Left renal pelvis (tissue), 4 donors: ENCODE data around the gene STK24. TPM values are rescaled to one million over a fixed set of nuclear protein-coding genes. Genes with fewer than 3 reads are reported as not detected.

Source experiments
- DNase-seq, 4 donors: peaks; one replicate each; pipeline ENCODE4 v3.0.0-alpha.2; 2013; ENCODE audit warnings: low read depth in 4 of 4, low spot score in 3 of 4
- polyA plus RNA-seq, 4 donors: library from polyadenylated mRNA; unstranded; fragments of 120-200 nt; gene quantifications; one replicate each; pipeline ENCODE4 v1.2.1, GENCODE V29; 2013; ENCODE audit not compliant: insufficient read length in 4 of 4

STK24 gene
- polyA plus RNA-seq, 4 donors: 58.0 to 134 (median 123) TPM

DNA sequence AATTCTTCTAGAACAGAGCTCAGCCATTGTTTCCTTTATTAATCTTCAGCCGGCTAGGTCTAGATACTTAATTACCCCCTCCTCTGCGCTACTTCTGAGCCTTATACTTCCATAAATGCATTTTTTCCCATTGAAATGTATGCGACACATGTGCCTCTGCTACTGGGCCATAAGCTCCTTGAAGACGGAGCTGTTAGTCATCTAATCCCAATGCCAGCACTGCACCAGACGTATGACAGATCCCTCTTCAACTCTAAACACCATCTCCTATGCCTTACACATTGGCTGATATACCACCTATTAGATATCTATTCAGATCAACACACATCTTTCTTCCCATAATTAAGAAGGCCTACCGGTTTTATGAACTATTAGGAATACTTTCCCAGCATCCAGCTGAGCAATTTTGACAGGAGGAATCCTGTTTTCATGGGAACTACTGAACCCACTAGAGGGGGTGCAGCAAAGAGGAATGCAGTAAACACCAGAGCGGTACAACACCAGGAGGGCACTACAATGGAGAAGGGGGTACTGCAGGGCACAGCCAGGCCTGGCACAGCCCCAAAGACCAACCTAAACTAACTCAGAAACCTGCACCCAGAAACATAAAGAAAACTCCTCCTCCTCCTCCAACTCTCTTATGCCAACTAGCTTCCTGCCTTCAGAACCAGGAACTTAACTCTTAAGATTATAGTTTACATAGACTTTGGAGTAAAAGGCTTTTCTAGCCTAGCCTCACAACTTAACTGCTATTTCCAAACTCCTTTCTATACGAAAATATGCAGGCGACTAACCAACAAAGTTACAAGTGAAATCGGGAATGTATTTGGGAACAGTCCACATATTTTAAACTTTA lies 18.7 kb downstream of the STK24 start:
- no peak for DNase-seq

DNA sequence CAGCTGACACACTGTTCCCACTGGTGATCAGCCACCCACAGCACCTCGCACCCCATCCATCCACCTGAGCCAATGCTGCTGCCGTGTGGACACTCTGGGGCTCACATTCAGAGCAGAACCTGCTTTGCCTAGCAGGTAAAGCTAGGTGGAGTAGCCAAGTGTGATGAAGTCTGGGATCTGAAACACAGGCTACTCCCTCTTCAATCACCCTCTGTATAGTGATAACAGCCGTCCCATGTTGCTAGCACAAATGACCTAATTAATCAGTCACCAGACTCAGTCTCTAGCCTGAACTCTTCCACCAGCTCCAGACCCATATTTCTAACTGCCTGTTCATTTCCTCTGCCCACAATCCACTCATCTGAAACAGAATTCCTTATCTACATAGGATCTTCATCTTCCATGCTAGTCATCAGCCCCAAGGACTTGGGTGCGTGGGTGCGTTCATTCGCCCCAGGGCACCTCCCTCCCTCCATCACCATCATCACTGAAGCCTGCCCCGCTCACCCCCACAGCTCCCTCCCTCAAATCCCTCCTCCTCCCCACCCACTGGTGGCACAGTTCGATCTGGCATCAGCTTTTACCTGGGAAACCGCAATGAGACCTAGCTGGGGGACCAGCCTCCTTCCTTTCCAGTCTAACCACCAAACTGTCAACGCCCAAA lies 19.8 kb downstream of the STK24 start:
- DNase-seq: no peak

DNA sequence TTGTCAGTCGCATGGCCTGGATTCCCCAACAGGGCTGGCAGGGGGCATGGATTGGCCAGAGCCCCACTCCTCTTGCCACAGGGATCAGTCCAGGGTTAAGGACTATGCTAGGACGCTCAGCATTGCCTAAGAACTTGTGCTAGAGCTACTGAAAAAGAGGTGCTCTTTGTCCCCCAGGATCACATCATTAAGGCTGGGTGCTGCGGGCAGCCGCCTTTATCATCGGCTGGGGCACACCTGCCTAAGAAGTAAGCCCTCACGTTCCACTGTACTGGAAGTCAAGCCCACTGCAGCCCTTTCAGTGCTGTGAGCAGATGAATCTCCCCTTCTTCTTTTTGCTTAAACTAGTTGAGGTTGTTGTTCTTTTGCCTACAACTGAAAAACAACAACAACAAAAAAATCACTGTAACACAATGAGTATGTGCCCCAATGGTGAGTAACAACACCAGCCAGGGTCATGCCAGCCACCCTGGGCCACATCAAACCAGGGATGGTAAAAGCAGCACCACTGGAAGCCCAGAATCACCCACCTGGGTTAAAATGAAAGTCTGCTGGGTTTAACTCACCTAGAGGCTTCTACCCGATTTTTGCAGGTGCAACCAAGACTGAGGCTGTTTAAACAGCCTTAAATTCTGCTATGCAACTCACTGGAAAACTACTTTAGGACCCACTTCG lies 20.6 kb downstream of the STK24 start:
- no peak for DNase-seq

DNA sequence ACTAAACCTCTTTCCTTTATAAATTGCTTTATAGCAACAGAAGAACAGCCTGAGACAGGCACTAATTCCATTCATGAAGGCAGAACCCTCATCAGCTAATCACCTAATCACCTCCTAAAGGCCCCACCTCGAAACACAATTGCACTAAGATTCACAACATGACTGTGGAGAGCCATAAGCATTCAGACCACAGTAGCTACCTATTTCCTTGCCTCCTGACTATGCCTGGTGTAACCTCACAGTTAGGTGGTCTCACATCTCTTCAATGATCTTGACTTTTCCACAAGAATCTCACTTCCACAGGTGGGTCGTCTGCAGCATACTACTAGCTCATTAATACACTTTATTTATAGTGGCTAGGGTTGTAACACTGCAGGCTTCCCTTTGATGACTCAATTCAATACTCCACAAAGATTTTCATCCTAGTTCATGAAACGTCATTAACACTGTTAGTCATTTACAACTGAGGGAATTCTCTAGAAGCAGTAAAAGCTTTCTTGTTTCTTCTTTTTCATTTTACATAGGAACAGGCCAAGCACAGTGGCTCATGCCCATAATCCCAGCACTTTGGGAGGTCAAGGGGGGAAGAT lies 27.1 kb downstream of the STK24 start:
- DNase-seq: no peak

DNA sequence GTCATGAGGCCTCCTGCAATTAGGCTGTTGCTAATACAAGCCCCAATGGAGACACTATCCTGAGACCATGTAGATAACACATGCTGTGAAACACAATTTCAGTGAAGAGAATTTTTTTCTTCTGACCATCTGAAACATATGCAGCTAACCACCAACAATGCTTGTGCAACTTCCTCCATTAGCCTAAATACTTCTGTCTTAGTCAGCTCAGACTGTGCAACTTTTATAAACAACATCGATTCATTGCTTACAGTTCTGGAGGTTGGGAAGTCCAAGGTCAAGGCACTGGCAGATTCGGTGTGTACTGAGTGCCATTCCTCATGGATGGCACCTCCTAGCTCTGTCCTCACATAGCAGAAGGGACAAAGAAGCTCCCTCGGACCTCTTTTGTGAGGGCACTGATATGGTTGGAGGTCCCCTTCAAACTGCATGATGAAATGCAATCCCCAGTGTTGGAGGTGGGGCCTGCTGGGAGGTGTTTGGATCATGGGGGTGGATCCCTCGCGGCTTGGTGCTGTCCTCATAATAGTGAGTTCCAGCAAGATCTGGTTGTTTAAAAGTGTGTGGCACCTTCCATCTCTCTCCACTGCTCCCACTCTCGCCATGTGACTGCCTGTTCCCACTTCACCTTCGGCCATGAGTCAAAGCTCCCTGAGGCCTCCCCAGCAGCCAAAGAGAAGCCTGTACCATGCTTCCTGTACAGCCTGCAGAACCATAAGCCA lies 27.7 kb downstream of the STK24 start:
- DNase-seq: no peak

DNA sequence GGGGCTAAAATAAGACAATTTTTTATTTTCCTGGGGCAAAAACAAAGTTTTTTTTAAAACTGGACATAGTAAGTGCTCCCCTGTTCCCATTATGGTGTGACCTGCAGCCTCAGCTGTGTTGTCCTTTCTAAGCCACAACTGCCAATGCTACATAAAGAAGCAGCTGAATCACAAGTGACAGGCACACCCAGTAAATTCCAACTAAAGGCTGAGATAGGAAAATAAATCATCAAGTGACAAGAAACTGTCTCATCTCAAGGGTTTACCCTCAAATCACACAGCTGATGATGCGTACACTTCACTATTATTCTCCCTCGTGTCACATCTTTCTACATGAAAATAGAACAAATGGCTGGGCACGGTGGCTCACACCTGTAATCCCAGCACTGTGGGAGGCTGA lies 28.7 kb downstream of the STK24 start:
- no peak for DNase-seq

DNA sequence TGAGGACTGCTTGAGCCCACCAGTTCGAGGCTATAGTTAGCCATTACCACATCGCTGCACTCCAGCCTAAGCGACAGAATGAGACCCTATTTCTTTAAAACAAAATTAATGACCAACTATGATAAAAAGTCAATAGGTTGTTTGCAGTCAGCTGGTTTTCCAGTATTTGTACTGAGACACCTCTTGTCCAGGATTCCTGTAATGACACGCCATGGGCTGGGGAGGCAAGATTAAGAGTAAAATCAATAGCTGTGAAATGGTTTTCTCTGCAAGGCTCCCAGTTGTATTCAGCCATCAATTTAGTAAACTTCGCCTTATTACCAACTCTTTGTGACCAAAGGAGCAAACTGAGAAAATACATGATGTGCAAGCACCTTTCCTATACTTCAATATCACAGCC lies 29.5 kb downstream of the STK24 start:
- no peak for DNase-seq

DNA sequence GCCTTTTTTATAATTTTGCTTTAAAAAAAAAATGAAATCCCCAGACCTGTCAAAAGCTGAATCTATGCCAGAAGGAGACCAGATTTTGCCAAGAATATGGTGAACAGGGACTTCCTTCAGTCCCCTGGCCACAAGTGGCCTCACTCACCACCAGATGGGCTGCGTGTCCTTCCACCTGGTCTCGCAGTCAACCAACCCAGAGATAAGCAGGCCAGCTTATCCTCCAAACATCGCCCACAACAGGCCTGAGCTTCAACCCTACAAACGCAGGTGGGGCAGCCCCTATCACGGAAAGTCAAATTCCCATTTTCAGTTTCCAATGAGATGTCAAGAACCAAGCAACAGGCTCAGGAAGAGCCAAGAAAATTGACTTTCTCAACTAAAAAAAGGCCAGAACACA lies 30.5 kb downstream of the STK24 start:
- no peak for DNase-seq

DNA sequence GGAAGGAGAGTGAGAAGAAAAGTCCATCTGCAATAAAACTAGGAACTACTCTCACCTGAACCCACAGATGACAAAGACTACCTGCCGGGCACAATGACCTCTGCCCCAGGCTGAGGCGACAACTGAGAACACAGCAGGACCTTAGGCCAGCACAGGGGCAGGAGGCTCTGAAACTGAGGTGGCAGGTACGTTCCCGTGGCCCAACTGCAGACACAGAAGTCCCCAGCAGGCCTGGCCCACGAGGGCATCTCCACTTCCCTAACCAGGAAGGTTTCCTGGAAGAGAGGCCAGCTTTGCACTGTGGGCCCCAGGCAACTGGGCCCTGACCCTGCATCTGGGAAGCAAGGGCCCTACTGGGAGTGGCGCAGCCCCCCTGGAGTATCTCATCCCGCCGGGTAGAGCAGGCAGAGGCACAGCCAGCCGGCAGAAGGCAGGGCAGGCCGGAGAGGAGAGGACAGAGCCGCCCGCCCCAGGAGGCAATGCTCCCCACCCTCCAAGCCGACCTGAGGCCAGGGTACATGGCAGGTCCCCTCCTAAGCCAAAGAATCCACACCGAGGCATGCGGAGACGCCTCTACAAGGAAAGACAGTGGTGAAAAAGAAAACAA lies 32.7 kb downstream of the STK24 start:
- DNase-seq: no peak

DNA sequence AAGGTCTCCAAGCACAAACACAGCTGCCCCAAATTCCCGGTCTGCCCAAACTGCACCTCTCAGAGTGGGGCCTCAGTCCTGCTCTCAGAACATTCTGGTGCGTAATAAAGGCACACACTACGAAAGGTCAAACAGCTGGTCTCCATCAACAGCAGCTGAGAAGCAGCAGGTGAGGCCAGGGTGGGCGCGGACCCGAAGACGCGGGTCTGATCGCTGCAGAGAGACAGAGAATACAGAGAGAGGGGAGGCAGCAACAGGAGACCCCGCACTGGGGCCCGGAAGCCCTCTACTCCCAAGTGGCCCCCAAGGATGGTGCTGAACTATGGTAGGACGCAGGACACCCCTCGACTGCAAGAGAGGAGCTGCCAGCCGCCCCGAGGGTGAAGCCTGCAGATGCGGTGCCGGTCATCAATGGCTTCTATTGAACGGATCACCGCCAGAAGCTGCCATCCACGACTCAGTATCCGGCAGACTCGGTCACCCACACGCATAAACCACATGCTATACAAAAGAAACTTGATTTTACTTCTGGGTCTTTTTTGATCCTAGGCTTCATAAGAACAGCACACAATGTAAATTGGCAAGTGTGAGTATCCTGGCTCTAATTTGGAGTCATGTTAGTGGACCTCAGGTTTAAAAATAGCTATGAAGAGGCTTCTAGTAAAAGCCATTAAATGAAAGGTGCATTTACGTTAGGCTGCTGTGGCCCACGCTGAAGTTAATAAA lies 33.4 kb downstream of the STK24 start:
- DNase-seq: no peak

DNA sequence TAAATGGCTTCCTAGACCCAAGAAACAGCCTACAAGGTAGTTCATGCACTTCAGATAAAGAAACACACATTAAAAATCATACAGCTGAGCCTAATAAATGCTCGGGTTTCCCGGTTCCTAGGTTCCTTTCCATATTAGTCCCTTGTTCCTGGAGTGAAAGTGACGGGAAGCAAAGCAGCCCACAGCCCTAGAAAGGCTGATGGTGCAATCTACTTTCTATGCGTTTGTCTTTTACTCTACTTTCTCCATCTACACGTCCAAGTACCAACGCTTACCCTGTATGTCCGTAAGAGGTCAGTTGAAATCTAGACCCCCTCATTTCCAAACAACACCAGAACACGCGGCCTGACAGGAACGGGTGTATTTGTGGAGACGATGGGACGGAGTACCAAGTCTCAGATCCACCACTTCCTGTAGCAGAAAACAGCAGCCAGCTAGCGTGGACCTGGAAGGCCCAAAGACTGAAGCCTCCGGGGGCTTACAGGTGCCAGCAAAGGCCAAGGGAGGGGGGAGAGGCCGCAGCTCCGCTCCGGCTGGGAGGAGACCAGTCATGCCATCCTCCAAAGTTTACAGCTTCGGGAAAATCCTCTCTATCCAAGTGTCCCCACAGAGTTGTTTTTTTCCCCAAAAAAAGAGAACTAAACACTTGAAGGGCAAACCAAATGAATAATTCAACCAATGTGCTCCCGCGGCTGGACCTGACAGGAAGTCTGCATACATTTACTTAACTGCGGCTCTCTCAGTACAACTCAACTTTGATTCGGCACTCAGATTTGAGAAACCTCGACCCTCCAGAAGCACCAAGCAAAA lies 34.1 kb downstream of the STK24 start:
- no peak for DNase-seq

DNA sequence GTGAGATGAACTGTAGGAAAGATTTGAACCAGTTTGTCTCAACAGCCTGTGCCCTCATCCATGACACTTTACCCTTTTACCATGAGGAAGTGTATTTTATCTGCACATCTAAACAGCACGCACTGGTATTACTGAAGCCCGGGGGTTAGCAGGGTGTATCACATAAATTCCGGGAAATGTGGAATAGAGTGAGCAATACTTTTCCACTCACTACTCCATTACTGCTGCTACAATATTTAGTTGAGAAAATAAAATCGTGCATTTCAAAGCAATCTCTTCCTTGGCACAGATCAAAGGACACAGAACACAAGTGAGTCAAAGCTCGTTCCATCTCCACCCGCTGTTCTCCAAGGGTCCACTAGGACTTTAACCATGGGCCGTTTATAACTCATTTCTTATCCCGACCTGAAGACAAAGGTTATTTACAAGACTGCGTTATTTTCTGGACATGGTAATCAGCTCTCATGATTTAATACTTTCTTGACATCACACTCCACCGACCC lies 35.2 kb downstream of the STK24 start:
- DNase-seq: no peak

DNA sequence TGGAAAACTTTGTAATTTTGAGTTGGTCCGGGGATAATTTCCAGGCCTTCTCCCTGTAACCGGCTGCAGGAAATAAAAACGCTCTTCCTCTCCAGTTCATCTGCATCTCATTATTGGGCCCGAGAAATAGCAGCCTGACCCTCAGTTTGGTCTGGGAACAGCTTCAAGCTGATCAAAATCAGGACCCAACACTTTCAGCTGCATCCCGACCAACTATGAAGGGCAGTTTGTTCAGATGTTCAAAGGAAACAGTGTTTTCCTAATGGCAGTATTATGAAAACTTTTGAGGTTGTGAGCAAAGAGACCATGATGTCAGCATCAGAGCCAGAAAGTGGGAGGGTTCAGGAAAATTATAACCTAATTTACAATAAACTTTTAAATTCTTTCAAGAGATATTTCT lies 35.7 kb downstream of the STK24 start:
- no peak for DNase-seq

DNA sequence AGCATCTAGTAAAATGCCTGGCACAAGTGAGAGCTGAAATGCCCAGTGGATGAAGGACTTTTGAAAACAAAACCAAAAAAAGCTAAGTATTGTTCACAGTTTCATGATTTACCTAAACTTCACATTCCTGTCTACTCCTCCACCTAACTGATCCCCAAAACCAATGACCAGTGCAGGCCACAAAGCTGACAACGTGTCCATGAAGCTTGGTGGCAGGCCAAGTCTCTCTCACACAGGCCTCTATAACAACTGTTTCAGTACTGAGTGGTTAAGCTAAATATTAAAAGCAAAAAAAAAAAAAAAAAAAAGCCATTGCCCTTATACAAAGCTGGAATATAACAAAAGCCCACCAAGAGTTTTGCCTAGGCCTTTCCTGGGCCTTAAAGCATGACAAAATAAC lies 36.4 kb downstream of the STK24 start:
- DNase-seq: no peak

DNA sequence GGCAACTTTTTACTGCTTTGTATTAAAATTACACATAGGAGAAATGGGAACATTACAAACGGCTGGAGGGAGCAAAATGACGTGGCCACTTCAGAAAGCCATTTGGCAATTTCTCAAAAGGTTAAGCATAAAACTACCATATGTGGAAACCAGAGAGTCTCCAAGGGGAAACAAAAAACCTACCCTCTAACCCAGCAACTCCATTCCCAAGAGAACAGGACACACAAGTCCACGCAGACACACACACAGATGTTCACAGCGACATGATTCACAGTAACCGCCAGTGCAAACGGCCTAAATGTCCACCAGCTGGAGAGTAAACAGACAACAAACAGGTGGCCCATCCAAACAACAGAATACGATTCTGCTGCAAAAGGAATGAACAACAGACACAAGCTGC lies 37.2 kb downstream of the STK24 start:
- no peak for DNase-seq

DNA sequence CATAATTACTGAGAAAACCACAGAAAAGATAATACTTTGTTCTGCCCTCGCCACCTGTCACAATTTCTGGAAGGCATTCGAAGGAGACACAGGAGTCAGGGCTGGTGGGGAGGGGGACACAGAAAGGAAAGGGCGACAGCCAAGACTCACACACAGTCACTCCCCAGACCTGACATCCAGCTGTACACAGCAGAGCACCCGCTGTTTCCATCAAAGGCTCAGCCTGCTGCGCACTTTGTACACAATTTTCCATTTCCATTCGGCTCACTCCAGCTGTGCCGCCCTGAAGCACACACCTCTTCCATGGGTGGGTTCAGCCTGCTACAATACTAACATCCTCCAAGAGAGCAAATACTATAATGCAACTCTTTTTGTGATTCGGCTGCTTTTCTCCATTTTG lies 38.0 kb downstream of the STK24 start:
- DNase-seq: no peak

DNA sequence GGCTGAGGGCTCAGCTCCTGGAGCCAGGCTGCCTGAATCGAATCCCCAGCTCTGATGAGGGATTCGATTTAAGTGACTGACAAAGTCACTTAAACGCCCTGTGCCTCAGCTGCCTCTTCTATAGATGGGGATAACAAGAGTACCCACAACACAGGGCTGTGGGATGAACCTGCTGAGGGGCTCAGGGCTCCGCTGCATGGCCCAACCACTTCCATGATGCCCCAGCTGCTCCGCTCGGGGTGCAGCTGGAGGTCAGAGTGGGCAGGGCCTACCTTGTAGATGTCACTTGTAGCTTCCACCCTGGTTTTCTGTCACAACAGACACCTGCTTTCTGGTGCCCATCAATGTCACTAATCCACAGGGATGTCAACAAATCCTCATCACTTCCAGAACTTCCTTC lies 39.2 kb downstream of the STK24 start:
- no peak for DNase-seq

DNA sequence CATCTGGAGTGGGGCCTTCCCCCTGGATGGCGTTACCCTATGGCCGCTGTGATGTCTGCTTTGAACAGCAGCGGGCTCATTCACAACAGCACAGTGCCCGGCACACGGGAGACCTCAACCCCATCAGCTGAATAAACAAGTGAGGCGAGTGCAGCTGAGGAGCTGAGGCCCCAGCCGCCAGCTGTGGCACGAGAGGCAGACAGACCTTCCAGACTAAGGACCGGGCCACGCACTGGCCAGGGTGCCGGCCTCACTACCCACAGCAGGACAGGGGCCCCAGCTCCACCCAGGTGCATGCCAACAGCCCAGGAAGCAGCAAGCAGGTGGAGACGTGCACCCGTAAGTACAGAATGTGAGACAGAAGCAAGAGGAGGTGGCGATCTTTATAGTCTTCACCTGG lies 39.6 kb downstream of the STK24 start:
- no peak for DNase-seq

DNA sequence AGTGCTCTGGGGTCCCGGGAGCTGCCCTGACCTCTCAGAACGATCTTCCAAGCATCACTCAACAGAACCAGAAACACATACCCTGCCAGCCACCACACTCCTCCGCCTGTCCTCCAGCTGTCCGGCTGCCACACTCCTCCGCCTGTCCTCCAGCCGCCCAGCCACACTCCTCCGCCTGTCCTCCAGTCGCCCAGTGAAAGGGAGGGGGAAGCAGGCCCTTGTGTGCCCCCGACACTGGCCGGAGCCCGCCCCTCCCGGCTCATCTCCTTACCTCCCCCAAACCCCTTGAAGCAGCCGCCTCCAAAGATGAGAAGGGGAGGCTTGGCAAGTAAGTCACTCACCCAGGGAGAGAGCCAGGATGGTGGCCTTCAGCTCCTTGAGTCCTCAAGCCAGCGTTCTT lies 40.2 kb downstream of the STK24 start:
- no peak for DNase-seq
